ENCODE results near the gene TNS1.

The TNS1 gene

GRCh38 chr2:217899231-217900009 lies 103.4 kb downstream of the TNS1 start:
- peak; percentile 68 for DNase-seq
- in situ Hi-C loops (cut with MboI; ENCODE audit: low pct_unique_long_range_greater_than_20kb, low sequenced_read_pairs): loop anchor here (10.0 kb wide), 1 partner anchor 105 kb away; no protein-coding TSS in a partner anchor

- in situ Hi-C loops (cut with MboI; ENCODE audit: low pct_unique_long_range_greater_than_20kb, low sequenced_read_pairs): loop anchor here (10.0 kb wide), 1 partner anchor 103 kb away; no protein-coding TSS in a partner anchor
These were observed 104.7 kb downstream of the TNS1 start for GRCh38 chr2:217897816-217898806.

GRCh38 chr2:217897091-217897715 lies 105.6 kb downstream of the TNS1 start:
- no peak for DNase-seq
- in situ Hi-C loops (cut with MboI; ENCODE audit: low pct_unique_long_range_greater_than_20kb, low sequenced_read_pairs): loop anchor here (10.0 kb wide), 1 partner anchor 102 kb away; no protein-coding TSS in a partner anchor

More at GRCh38 chr2:217897816-217898806, 104.7 kb downstream of the TNS1 start:
- DNase-seq: no peak

GRCh38 chr2:217895070-217895635 lies 107.6 kb downstream of the TNS1 start:
- in situ Hi-C loops (cut with MboI; ENCODE audit: low pct_unique_long_range_greater_than_20kb, low sequenced_read_pairs): loop anchor here (10.0 kb wide), 1 partner anchor 100 kb away; no protein-coding TSS in a partner anchor

GRCh38 chr2:217893440-217893839 lies 109.4 kb downstream of the TNS1 start:
- DNase-seq: no peak
- in situ Hi-C loops (cut with MboI; ENCODE audit: low pct_unique_long_range_greater_than_20kb, low sequenced_read_pairs): loop anchor here (10.0 kb wide), 1 partner anchor 99 kb away; no protein-coding TSS in a partner anchor

More at GRCh38 chr2:217895070-217895635, 107.6 kb downstream of the TNS1 start:
- DNase-seq: no peak

GRCh38 chr2:217892560-217892959 lies 110.2 kb downstream of the TNS1 start:
- DNase-seq: no peak
- in situ Hi-C loops (cut with MboI; ENCODE audit: low pct_unique_long_range_greater_than_20kb, low sequenced_read_pairs): loop anchor here (10.0 kb wide), 1 partner anchor 98 kb away; no protein-coding TSS in a partner anchor

- DNase-seq: no peak
- in situ Hi-C loops (cut with MboI; ENCODE audit: low pct_unique_long_range_greater_than_20kb, low sequenced_read_pairs): loop anchor here (10.0 kb wide), 1 partner anchor 96 kb away; no protein-coding TSS in a partner anchor
These were observed 112.3 kb downstream of the TNS1 start for GRCh38 chr2:217890445-217890844.

- in situ Hi-C loops (cut with MboI; ENCODE audit: low pct_unique_long_range_greater_than_20kb, low sequenced_read_pairs): loop anchor here (10.0 kb wide), 1 partner anchor 95 kb away; no protein-coding TSS in a partner anchor
- no peak for DNase-seq
These were observed 113.1 kb downstream of the TNS1 start for GRCh38 chr2:217889656-217890055.

- in situ Hi-C loops (cut with MboI; ENCODE audit: low pct_unique_long_range_greater_than_20kb, low sequenced_read_pairs): no loop called here
- no peak for DNase-seq
These were observed 114.7 kb downstream of the TNS1 start for GRCh38 chr2:217887841-217888701.

GRCh38 chr2:217886720-217887309 lies 116.0 kb downstream of the TNS1 start:
- DNase-seq: peak; percentile 57
- in situ Hi-C loops (cut with MboI; ENCODE audit: low pct_unique_long_range_greater_than_20kb, low sequenced_read_pairs): no loop called here

GRCh38 chr2:217886091-217886490 lies 116.7 kb downstream of the TNS1 start:
- DNase-seq: no peak
- in situ Hi-C loops (cut with MboI; ENCODE audit: low pct_unique_long_range_greater_than_20kb, low sequenced_read_pairs): no loop called here

GRCh38 chr2:217884985-217885384 lies 117.8 kb downstream of the TNS1 start:
- DNase-seq: no peak
- in situ Hi-C loops (cut with MboI; ENCODE audit: low pct_unique_long_range_greater_than_20kb, low sequenced_read_pairs): no loop called here

GRCh38 chr2:217880891-217881290 lies 121.9 kb downstream of the TNS1 start:
- DNase-seq: no peak
- in situ Hi-C loops (cut with MboI; ENCODE audit: low pct_unique_long_range_greater_than_20kb, low sequenced_read_pairs): no loop called here

- DNase-seq: no peak
- in situ Hi-C loops (cut with MboI; ENCODE audit: low pct_unique_long_range_greater_than_20kb, low sequenced_read_pairs): no loop called here
These were observed 122.4 kb downstream of the TNS1 start for GRCh38 chr2:217880287-217880889.

- in situ Hi-C loops (cut with MboI; ENCODE audit: low pct_unique_long_range_greater_than_20kb, low sequenced_read_pairs): no loop called here
- DNase-seq: no peak
These were observed 123.7 kb downstream of the TNS1 start for GRCh38 chr2:217878915-217879590.

GRCh38 chr2:217877866-217878265 lies 124.9 kb downstream of the TNS1 start:
- DNase-seq: no peak

GRCh38 chr2:217876253-217876570 lies 126.6 kb downstream of the TNS1 start:
- in situ Hi-C loops (cut with MboI; ENCODE audit: low pct_unique_long_range_greater_than_20kb, low sequenced_read_pairs): no loop called here
- no peak for DNase-seq

More at GRCh38 chr2:217877866-217878265, 124.9 kb downstream of the TNS1 start:
- in situ Hi-C loops (cut with MboI; ENCODE audit: low pct_unique_long_range_greater_than_20kb, low sequenced_read_pairs): no loop called here
